HepG2 (cell line): ENCODE measurements around the gene IGFLR1. TPM values are rescaled to one million over a fixed set of nuclear protein-coding genes. Genes with fewer than 3 reads are reported as not detected.

Source experiments
- AFF4 ChIP-seq: sonication (generic); formaldehyde crosslinking; IDR thresholded peaks from 2 replicates; pipeline ENCODE4 v1.4.0; 2020; ENCODE audit warnings: missing genetic modification reagents
- ATF1 ChIP-seq: IDR thresholded peaks from 2 replicates; pipeline ENCODE4 v1.6.1; 2016; ENCODE audit warnings: mild to moderate bottlenecking, control low read depth
- EEA1 ChIP-seq: sonication (generic); formaldehyde crosslinking; IDR thresholded peaks from 2 replicates; pipeline ENCODE4 v1.5.1; 2020; ENCODE audit warnings: mild to moderate bottlenecking, missing genetic modification reagents, borderline replicate concordance
- EP300 ChIP-seq, 3 experiments: sonication (generic) in 1 of 3; formaldehyde crosslinking in 1 of 3; IDR thresholded peaks; 2 replicates each; pipeline versions ENCODE4 v1.5.1 to v1.6.1; 2011 to 2020; ENCODE audit warnings: low read depth in 2 of 3, low read length in 2 of 3, borderline replicate concordance in 1 of 3, improper control_type of control experiment in 1 of 3, mild to moderate bottlenecking in 1 of 3, missing genetic modification reagents in 1 of 3, moderate library complexity in 1 of 3
- GATAD1 ChIP-seq: IDR thresholded peaks from 2 replicates; pipeline ENCODE4 v1.6.1; 2016; ENCODE audit warnings: missing genetic modification reagents, missing compliant biosample characterization
- HMG20B ChIP-seq: conservative IDR thresholded peaks from 2 replicates; pipeline ENCODE4 v1.6.1; 2016; ENCODE audit warnings: missing genetic modification reagents, missing compliant biosample characterization
- HNF4G ChIP-seq, 2 experiments: sonication (generic) in 1 of 2; formaldehyde crosslinking in 1 of 2; IDR thresholded peaks; 2 replicates each; pipeline versions ENCODE4 v1.4.0 to v1.6.1; 2011 to 2020; ENCODE audit warnings: borderline replicate concordance in 2 of 2, low read depth in 2 of 2, mild to moderate bottlenecking in 2 of 2, low read length in 1 of 2, missing genetic modification reagents in 1 of 2, moderate library complexity in 1 of 2
- HOXA9 ChIP-seq: sonication (generic); formaldehyde crosslinking; IDR thresholded peaks from 2 replicates; pipeline ENCODE4 v1.8.1; 2022; ENCODE audit warnings: missing genetic modification reagents, mild to moderate bottlenecking, moderate library complexity, borderline replicate concordance
- HOXD1 ChIP-seq: sonication (generic); formaldehyde crosslinking; IDR thresholded peaks from 2 replicates; pipeline ENCODE4 v1.5.0; 2020; ENCODE audit warnings: missing genetic modification reagents
- KLF12 ChIP-seq: sonication (generic); formaldehyde crosslinking; IDR thresholded peaks from 2 replicates; pipeline ENCODE4 v1.4.0; 2020; ENCODE audit warnings: missing genetic modification reagents, borderline replicate concordance
- MAFG ChIP-seq: sonication (generic); formaldehyde crosslinking; IDR thresholded peaks from 2 replicates; pipeline ENCODE4 v1.5.1; 2020; ENCODE audit warnings: mild to moderate bottlenecking, missing genetic modification reagents
- PRMT3 ChIP-seq: sonication (generic); formaldehyde crosslinking; IDR thresholded peaks from 2 replicates; pipeline ENCODE4 v1.8.1; 2022; ENCODE audit warnings: low read depth, mild to moderate bottlenecking, moderate library complexity, missing genetic modification reagents, borderline replicate concordance
- SOX13 ChIP-seq, 3 experiments: fragments of 450-650 bp in 1 of 3; sonication (generic) in 1 of 3; formaldehyde crosslinking in 1 of 3; IDR thresholded peaks in 2 of 3; conservative IDR thresholded peaks in 1 of 3; 2 replicates each; pipeline versions ENCODE4 v1.5.0 to v1.6.1; 2016 to 2020; ENCODE audit warnings: antibody characterized with exemption in 1 of 3, mild to moderate bottlenecking in 1 of 3, missing compliant biosample characterization in 1 of 3, missing genetic modification reagents in 1 of 3, moderate library complexity in 1 of 3
- U2AF2 ChIP-seq: fragments of 200-400 bp; formaldehyde crosslinking; IDR thresholded peaks from 2 replicates; pipeline ENCODE4 v1.6.1; 2017; ENCODE audit warnings: low read depth, mild to moderate bottlenecking, low read length
- ZFP36L2 ChIP-seq: sonication (generic); formaldehyde crosslinking; IDR thresholded peaks from 2 replicates; pipeline ENCODE4 v1.4.0; 2020; ENCODE audit warnings: missing genetic modification reagents
- ZNF282 ChIP-seq: fragments of 450-650 bp; IDR thresholded peaks from 2 replicates; pipeline ENCODE4 v1.6.1; 2018; ENCODE audit not compliant: partially characterized antibody
- ZNF296 ChIP-seq: sonication (generic); formaldehyde crosslinking; conservative IDR thresholded peaks from 2 replicates; pipeline ENCODE4 v1.5.0; 2020; ENCODE audit warnings: mild to moderate bottlenecking, missing genetic modification reagents
- ZNF512B ChIP-seq: sonication (generic); formaldehyde crosslinking; IDR thresholded peaks from 2 replicates; pipeline ENCODE4 v1.5.1; 2020; ENCODE audit warnings: missing genetic modification reagents, mild to moderate bottlenecking, borderline replicate concordance
- ZNF761 ChIP-seq: sonication (generic); formaldehyde crosslinking; conservative IDR thresholded peaks from 2 replicates; pipeline ENCODE4 v1.4.0; 2020; ENCODE audit warnings: mild to moderate bottlenecking, missing genetic modification reagents
- polyA plus RNA-seq, 8 experiments: library from polyadenylated mRNA; depleted of rRNA in 3 of 8; stranded (reverse) in 7 of 8; unstranded in 1 of 8; fragments of >200 nt; fragmentation: Illumina TruSeq in 4 of 8; extraction: Trizol in 4 of 8; gene quantifications; 2 replicates each; pipeline versions ENCODE4 v1.2.1 to v1.2.3, GENCODE V29; 2011 to 2016; ENCODE audit warnings: low read depth in 4 of 8, missing spikeins in 1 of 8, mixed read lengths in 1 of 8; ENCODE audit not compliant: insufficient read depth in 1 of 8
- total RNA-seq, 5 experiments: library from RNA; depleted of rRNA; stranded (reverse); fragments of >200 nt; fragmentation: Illumina TruSeq; extraction: Trizol; gene quantifications; 2 replicates each; pipeline ENCODE4 v1.2.3, GENCODE V29; 2016; ENCODE audit warnings: low read depth in 1 of 5
- TF ChIP-seq, protein P1 (sequence below): IDR thresholded peaks from 2 replicates; pipeline ENCODE4 v1.6.1; 2016; ENCODE audit warnings: low read depth, borderline replicate concordance

IGFLR1 gene
- total and polyA plus RNA-seq, 2 of the 13 experiments (the other 11 are each of a cell fraction or from before 2014, with no cell fraction given): 5.4 to 8.9 TPM

GRCh38 chr19:35790981-35791813, 48.9 kb upstream of the IGFLR1 start (continued):
- no peak for TF ChIP-seq AFF4 (CRISPR knock-in tag)
- TF ChIP-seq HOXA9 (CRISPR knock-in tag): no peak
- no peak for TF ChIP-seq ZFP36L2
- TF ChIP-seq U2AF2: no peak
- TF ChIP-seq ATF1 (CRISPR knock-in tag): no peak
- no peak for TF ChIP-seq EP300 (IDR thresholded peaks at IDR 0.05; ENCODE audit: low read depth in 2 of 2, low read length in 2 of 2)
- TF ChIP-seq EP300 (CRISPR knock-in tag; IDR thresholded peaks at IDR 0.05; ENCODE audit: borderline replicate concordance): no peak
- TF ChIP-seq HMG20B (CRISPR knock-in tag): no peak
- no peak for TF ChIP-seq ZNF761 (CRISPR knock-in tag)
- no peak for TF ChIP-seq EEA1
- no peak for TF ChIP-seq ZNF282
- TF ChIP-seq HOXD1: no peak
- TF ChIP-seq ZNF296: no peak
- TF ChIP-seq PRMT3 (CRISPR knock-in tag): no peak
- no peak for TF ChIP-seq SOX13 (IDR thresholded peaks at IDR 0.05)
- no peak for TF ChIP-seq SOX13 (CRISPR knock-in tag; conservative IDR thresholded peaks at IDR 0.05 in 1 of 2, IDR thresholded peaks at IDR 0.05 in 1 of 2)
- no peak for TF ChIP-seq ZNF512B
- TF ChIP-seq KLF12: no peak
- no peak for TF ChIP-seq GATAD1
- TF ChIP-seq HNF4G (IDR thresholded peaks at IDR 0.05; ENCODE audit: borderline replicate concordance, low read depth, low read length): no peak
- TF ChIP-seq HNF4G (CRISPR knock-in tag; IDR thresholded peaks at IDR 0.05; ENCODE audit: borderline replicate concordance, low read depth): no peak
- no peak for TF ChIP-seq MAFG (CRISPR knock-in tag)
- TF ChIP-seq, protein P1, sequence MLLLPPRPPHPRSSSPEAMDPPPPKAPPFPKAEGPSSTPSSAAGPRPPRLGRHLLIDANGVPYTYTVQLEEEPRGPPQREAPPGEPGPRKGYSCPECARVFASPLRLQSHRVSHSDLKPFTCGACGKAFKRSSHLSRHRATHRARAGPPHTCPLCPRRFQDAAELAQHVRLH (CRISPR knock-in tag): no peak
